NCI-H187 treated with DMSO at 0.1 percent for 48 hours (cell line): Measurements from ENCODE around the gene TM9SF1.

Experiments
- DNase-seq: peaks from one replicate; lab custom pipeline; 2025; lab: John Stamatoyannopoulos, UW

The TM9SF1 gene

DNA sequence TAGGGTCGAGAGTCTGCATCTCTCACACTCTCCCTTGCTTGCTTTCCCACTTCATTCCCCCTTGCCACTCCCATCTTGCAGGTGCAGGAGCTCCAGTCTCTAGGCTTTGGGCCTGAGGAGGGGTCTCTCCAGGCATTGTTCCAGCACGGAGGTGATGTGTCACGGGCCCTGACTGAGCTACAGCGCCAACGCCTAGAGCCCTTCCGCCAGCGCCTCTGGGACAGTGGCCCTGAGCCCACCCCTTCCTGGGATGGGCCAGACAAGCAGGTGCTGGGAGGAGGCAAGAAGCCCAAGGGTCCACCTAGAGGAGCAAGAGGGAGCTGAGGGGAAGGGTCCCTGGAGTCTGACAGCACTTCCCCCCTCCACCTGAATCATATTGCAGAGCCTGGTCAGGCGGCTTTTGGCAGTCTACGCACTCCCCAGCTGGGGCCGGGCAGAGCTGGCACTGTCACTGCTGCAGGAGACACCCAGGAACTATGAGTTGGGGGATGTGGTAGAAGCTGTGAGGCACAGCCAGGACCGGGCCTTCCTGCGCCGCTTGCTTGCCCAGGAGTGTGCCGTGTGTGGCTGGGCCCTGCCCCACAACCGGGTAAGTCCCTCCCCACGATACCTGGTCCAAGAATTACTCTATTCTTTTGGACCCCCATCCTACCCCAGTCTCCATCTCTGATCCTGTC, 43.7 kb downstream of the TM9SF1 start:
- no peak for DNase-seq

DNA sequence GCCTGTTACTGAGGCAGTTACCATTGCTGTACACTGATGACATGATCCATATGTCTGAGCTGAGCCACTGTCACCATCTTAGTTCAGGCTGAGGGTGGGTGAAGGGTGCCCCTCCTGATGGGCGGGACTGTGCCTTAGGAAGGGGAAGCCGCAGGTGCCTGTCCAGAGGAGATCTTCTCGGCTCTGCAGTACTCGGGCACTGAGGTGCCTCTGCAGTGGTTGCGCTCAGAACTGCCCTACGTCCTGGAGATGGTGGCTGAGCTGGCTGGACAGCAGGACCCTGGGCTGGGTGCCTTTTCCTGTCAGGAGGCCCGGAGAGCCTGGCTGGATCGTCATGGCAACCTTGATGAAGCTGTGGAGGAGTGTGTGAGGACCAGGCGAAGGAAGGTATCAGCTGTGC, 44.2 kb downstream of the TM9SF1 start:
- DNase-seq = no peak

GRCh38 chr14:24150567-24150966, 44.7 kb downstream of the TM9SF1 start:
- DNase-seq = no peak

DNA sequence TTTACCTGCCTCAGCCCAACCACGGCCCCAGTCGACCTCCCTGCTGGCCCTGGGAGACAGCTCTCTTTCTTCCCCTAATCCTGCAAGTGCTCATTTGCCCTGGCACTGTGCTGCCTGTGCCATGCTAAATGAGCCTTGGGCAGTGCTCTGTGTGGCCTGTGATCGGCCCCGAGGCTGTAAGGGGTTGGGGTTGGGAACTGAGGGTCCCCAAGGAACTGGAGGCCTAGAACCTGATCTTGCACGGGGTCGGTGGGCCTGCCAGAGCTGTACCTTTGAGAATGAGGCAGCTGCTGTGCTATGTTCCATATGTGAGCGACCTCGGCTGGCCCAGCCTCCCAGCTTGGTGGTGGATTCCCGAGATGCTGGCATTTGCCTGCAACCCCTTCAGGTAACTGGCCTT, 45.2 kb downstream of the TM9SF1 start:
- no peak for DNase-seq

DNA sequence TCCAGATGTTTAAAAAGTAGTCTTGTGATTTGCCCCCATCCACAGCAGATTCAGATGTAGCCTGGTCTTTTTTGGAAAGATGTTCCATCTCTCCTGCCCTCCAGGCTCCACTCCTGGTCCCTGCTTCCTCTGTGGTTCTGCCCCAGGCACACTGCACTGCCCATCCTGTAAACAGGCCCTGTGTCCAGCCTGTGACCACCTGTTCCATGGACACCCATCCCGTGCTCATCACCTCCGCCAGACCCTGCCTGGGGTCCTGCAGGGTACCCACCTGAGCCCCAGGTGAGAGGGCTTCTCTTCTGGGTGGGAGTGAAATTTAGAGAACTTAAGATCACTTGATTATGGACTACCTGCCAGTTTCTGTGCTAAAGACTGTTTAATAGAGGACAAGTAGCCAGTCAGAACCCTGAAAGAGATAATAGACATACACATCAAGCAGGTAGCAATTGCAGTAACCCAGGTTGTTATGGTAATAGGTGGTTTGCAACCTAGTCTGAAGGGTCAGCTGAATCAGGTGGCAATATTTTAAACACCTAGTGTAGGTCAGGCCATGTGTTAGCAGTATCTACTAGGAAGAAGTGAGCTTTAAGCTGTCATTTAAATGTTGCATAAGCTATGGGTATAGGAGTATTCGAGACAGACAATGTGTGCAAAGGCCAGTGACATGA, 45.8 kb downstream of the TM9SF1 start:
- DNase-seq = no peak

- no peak for DNase-seq
Observed at GRCh38 chr14:24147761-24148428, 47.3 kb downstream of the TM9SF1 start.

DNA sequence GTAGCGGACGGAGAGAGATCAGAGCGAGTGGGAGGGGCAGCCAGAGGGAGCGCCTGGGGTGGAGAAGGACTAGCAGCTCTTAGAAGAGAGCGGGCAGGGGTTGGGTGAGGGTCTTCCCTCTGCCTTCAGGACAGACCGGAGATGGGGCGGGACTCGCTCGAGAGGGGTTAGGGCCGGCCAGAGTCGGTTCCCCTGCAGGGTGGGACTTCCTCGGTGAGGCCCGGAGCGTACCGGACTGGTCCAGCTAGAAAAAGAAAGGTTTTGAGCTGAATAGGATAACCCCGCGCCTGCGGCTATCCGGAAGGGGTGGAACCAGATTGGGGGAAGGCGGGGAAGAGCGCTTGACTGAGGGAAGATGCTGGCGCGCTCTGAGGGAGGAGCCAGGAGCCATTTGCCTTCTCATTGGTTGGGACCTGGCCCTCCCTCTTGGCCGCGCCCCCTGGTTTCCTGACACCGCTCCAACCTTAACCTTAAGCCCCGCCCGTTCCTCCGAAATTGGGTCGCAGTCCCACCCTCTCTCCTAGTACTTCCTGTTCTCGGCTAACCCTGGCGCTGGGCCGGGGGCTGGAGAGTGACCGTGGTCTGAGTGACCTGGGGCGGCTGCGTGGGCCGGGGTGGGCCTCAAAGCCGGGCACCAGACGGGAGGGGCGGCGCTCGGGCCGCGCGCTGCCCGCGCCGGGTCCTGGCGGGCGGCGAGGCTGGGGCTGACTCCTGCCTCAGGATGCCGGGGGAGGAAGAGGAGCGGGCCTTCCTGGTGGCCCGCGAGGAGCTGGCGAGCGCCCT, 48.1 kb downstream of the TM9SF1 start, which contains the start of gene RNF31:
TSS of gene RNF31 (plus strand) at position 521 of the 783 bp plus-strand sequence. CDS start at position 722, 201 bp downstream.
- peak; percentile 96 for DNase-seq

GRCh38 chr14:24146453-24146977, 48.7 kb downstream of the TM9SF1 start, which contains the start of gene PSME2:
PSME2 (minus strand) TSS chr14:24146610; CDS start chr14:24146581, 29 bp downstream.
- DNase-seq = peak; percentile 96

GRCh38 chr14:24145690-24146452, 49.4 kb downstream of the TM9SF1 start:
- DNase-seq = no peak

GRCh38 chr14:24145219-24145618, 50.0 kb downstream of the TM9SF1 start:
- DNase-seq = no peak

DNA sequence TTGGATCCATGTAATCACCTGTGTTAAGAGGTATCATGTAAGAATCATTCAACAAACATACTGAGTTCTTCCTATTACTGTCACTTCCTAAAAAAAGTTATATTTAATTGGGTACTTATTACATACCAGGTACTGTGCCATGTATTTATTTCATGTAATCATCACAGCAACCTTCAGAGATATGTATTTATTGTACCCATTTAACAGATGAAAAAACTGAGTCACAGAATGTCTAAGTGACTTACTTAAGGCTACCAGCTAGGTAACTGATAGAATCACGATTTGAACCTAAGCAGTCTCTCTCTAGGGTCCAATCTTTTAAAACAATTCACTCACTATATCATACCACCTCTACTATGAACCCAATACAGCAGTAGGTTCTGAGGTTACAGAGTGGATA, 50.8 kb downstream of the TM9SF1 start:
- no peak for DNase-seq

DNA sequence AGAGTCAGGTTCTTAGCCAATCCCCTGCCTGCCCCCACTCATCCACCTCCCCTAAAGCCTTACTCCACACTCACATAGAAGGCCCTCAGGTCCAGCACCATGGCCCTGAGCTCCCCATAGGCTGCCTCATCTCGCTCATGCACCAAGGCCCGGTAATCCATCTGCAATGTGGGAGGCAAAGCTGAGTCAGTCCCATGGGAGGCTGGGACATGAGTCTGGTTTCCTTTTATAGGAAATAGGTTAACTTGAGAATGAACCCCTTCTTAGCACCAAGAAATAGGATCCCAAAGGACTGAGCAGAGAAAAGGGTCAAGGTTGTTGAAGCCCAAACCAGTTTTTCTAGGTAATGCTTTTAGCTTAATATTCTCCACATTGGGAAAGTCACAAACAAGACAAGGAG, 51.7 kb downstream of the TM9SF1 start:
- DNase-seq = no peak

DNA sequence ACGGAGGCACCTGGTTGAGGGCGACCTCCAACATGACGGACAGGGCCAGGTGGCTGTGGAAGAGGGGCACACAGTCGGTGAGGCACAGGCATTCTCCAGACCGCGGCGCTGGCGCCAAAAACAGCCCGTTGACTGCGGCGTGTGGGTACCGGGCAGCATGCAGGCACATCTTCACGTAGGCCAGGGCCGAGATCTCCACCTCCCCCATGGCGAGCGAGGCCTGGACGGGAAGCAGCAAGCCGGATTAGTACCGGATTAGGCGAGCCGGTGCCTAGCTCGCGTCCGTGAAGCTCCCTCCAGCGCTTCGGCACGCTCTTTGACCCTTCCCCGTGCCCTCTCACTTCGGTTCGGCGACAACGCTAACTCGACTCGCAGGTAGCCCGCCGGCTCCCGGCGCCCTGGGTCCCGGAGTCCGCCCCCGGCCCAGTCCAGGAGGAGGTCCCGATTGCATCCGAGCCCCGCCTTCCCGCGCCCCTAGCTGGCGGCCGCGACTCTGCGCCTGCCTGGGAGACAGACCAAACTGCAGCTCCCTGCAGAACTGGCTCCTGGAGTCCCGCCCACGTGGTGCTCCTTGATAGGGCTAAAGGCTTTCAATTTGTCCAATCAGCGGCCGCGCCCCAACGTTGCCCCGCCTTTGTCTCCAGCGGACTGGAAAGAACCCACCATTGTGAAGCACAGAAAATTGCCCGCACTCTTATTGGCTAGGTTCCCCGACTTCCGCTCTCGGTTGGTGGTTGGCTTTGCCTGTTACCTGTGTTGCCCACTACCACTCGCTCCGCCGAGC, 54.0 kb downstream of the TM9SF1 start, which contains the start of gene EMC9:
TSS of gene EMC9 (minus strand) at position 495 of the 784 bp plus-strand sequence. CDS start at position 208, 287 bp downstream.
- peak; percentile 99 for DNase-seq

- no peak for DNase-seq
Observed at GRCh38 chr14:24139272-24139934, 55.8 kb downstream of the TM9SF1 start.
